Activated naive CD4-positive, alpha-beta T cell treated with anti-CD3 and anti-CD28 coated beads, Interleukin-2, amount 50 U/mL, for 72 hours (primary cell): ENCODE measurements around the gene NXPH3. TPM values are rescaled to one million over a fixed set of nuclear protein-coding genes. Genes with fewer than 3 reads are reported as not detected.
"Not testable (repeated sequence)": the region's sequence is repeated elsewhere in the genome, so short reads cannot be mapped to it uniquely, and the experiment has no call there.

Experiments used
- ATAC-seq, 2 donors: fragments of 150-1000 bp; cut with Tn5 transposase; 2 replicates each; pipeline ENCODE4 v1.10.0; 2021; ENCODE audit warnings: mild to moderate bottlenecking in 2 of 2, moderate library complexity in 2 of 2
- DNase-seq, 2 donors: peaks; one replicate each; pipeline ENCODE4 v3.0.0; 2021 to 2022; ENCODE audit warnings: low spot score in 2 of 2
- H3K27ac Mint-ChIP-seq, 2 donors: one replicate each; pipeline ENCODE4 v1.8.0; 2022; ENCODE audit warnings: mild to moderate bottlenecking in 2 of 2, mixed read lengths in 2 of 2
- H3K36me3 Mint-ChIP-seq, 2 donors: one replicate each; pipeline ENCODE4 v1.8.0; 2022; ENCODE audit warnings: mixed read lengths in 2 of 2
- H3K9me3 Mint-ChIP-seq, 2 donors: one replicate each; pipeline ENCODE4 v1.8.0; 2022; ENCODE audit warnings: mixed read lengths in 2 of 2
- total RNA-seq, 2 donors: library from RNA; stranded (reverse); gene quantifications; one replicate each; pipeline ENCODE4 v1.2.3, GENCODE V29; 2022

Gene NXPH3
- under 1 TPM; 0.14 to 0.23 TPM for total RNA-seq

- H3K9me3 Mint-ChIP-seq, result no peaks in the 10 kb centered on the region
- no peak within 1 kb of the TSS for H3K27ac Mint-ChIP-seq
- H3K36me3 Mint-ChIP-seq, result no peaks in the 10 kb centered on the region
- DNase-seq (peak in 1 of 2 donors; percentile 90), ATAC-seq (peak; percentile 56 to 89)
Observed at GRCh38 chr17:49575679-49576087, at the start of gene NXPH3. Gene NXPH3, plus strand, starts transcription at chr17:49575871. Its CDS starts 349 bp downstream, at chr17:49576220.

- no peaks in the 10 kb centered on the region for H3K36me3 Mint-ChIP-seq
- no peak for DNase-seq
- no peak overlapping the region for H3K27ac Mint-ChIP-seq
- no peak for ATAC-seq
- H3K9me3 Mint-ChIP-seq, result no peaks in the 10 kb centered on the region
Observed at GRCh38 chr17:49527927-49528651, 47.6 kb upstream of the NXPH3 start.

DNA sequence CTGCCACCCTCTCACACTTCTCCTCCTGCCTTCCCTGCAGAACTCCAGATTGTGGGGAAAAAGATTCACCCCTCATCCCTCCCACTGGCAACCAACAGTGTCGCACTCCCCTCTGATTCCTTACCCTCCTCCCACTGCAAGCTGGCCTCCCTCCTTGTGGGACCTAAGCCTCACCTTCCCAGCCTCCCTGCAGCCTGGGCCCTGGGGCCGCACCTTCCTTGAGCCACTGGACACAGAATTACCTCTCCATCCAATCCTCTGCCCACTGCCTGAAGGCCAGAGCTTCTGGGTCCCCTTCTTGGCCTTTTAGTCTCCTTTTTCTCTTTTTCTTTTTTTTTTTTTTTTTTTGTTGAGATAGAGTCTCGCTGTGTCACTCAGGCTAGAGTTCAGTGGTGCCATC lies 46.7 kb upstream of the NXPH3 start:
- no peak for DNase-seq
- H3K36me3 Mint-ChIP-seq, result no peaks in the 10 kb centered on the region
- H3K9me3 Mint-ChIP-seq, result no peaks in the 10 kb centered on the region
- ATAC-seq, result no peak
- H3K27ac Mint-ChIP-seq, result no peak overlapping the region

- DNase-seq, result no peak
- Mint-ChIP-seq H3K9me3 (no peaks in the 10 kb centered on the region), H3K27ac (no peak overlapping the region), H3K36me3 (no peaks in the 10 kb centered on the region)
- no peak for ATAC-seq
Observed at GRCh38 chr17:49530118-49530517, 45.6 kb upstream of the NXPH3 start.

DNA sequence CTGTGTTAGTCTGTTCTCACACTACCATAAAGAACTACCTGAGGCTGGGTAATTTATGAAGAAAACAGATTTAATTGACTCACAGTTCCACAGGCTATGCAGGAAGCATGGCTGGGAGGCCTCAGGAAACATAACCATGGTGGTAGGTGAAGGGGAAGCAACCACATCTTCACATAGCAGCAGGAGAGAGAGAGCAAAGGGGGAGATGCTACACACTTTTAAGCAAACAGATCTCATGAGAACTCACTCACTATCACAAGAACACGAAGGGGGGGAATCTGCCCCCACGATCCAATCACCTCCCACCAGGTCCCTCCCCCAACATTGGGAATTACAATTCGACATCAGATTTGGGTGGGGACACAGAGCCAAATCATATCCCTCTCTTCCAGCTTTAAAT lies 31.8 kb upstream of the NXPH3 start:
- no peak for DNase-seq
- H3K9me3 Mint-ChIP-seq, result peaks cover 0 to 12% of the 10 kb centered on the region in 2 donors
- H3K27ac Mint-ChIP-seq, result peak overlapping the region in 1 of 2 donors; percentile 40
- peaks cover 5 to 12% of the 10 kb centered on the region in 2 donors for H3K36me3 Mint-ChIP-seq
- no peak for ATAC-seq

GRCh38 chr17:49545007-49545660 lies 30.5 kb upstream of the NXPH3 start:
- peaks cover 5 to 12% of the 10 kb centered on the region in 2 donors for H3K36me3 Mint-ChIP-seq
- H3K9me3 Mint-ChIP-seq, result peaks cover 0 to 12% of the 10 kb centered on the region in 2 donors
- DNase-seq, result no peak
- no peak overlapping the region for H3K27ac Mint-ChIP-seq
- no peak for ATAC-seq

DNA sequence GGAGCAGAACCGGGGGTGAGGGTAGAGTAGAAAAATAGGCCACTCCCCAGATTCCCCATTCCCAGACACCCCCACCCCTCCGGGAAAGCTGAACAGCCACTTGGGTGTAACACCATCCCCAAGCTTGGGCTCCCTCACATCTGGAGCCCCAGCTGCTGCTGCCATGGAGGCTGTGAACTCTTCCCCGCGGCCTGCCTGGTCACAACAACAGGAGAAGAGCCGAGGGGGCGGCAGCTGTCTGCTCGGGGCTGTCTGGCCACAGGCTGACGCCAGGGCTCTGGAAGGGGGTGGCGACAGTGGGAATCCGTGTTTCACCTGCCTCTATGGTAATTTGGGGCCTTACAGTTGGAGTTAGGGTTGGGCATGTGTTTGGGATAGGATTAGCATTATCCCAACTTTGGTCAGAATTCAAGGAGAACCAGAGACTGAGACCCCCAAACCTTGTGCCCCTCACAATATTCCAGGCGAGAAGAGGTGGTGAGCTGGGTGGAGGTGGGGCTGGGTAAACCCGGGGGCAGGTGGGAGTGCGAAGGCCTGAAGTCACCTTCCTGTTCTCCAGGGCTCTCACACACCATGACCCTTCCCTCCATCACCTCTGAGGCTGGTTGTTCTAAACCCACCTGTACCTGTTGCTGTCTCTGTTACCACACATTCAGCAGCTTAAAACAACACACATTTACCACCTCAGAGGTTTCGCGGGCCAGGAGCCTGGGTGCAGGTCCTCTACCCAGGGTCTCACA lies 29.7 kb upstream of the NXPH3 start:
- DNase-seq, result no peak
- peaks cover 0 to 12% of the 10 kb centered on the region in 2 donors for H3K9me3 Mint-ChIP-seq
- H3K27ac Mint-ChIP-seq, result no peak overlapping the region
- ATAC-seq, result no peak
- H3K36me3 Mint-ChIP-seq, result peaks cover 5 to 12% of the 10 kb centered on the region in 2 donors

- ATAC-seq (no peak), DNase-seq (no peak)
- Mint-ChIP-seq H3K27ac (peak overlapping the region in 1 of 2 donors; percentile 50), H3K9me3 (peaks cover 0 to 12% of the 10 kb centered on the region in 2 donors), H3K36me3 (peaks cover 5 to 12% of the 10 kb centered on the region in 2 donors)
Observed at GRCh38 chr17:49546546-49547535, 28.8 kb upstream of the NXPH3 start.

GRCh38 chr17:49547566-49547965 lies 28.1 kb upstream of the NXPH3 start:
- no peak for DNase-seq
- Mint-ChIP-seq H3K9me3 (peaks cover 0 to 12% of the 10 kb centered on the region in 2 donors), H3K27ac (no peak overlapping the region), H3K36me3 (peaks cover 5 to 12% of the 10 kb centered on the region in 2 donors)
- no peak for ATAC-seq

DNA sequence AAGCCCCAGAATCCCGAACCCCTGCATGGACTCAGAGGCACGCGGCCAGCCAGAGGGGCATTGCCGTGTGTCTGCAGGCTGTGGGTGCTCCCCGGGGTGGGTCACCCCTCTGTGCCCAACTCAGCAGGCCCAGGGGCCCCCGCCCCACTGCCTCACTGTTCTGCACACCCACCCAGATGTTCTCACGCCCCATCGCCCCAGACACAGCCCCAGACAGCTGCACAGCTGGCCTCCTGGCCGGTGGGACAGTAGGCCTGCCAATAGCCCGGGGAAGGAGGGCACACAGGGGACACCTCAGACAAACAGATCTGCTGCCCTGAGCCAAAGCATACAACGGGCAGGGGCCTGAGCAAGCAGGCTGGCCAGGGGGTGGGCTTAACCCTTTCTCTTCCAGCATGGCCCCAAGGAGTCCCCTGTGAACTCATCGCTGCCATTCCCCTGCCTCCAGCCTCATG lies 27.6 kb upstream of the NXPH3 start:
- ATAC-seq, result no peak
- peaks cover 0 to 12% of the 10 kb centered on the region in 2 donors for H3K9me3 Mint-ChIP-seq

GRCh38 chr17:49548506-49549310 lies 27.0 kb upstream of the NXPH3 start:
- H3K27ac Mint-ChIP-seq, result peak overlapping the region; percentile 4 to 31
- peaks cover 0 to 6% of the 10 kb centered on the region in 2 donors for H3K36me3 Mint-ChIP-seq
- peaks cover 0 to 6% of the 10 kb centered on the region in 2 donors for H3K9me3 Mint-ChIP-seq
- ATAC-seq (no peak), DNase-seq (no peak)

More for the DNA sequence above, 27.6 kb upstream of the NXPH3 start:
- Mint-ChIP-seq H3K27ac (no peak overlapping the region), H3K36me3 (peaks cover 5 to 12% of the 10 kb centered on the region in 2 donors)
- DNase-seq, result no peak

- DNase-seq (no peak), ATAC-seq (no peak)
- Mint-ChIP-seq H3K9me3 (peaks cover 0 to under 1% of the 10 kb centered on the region in 2 donors), H3K36me3 (peaks cover 0 to under 1% of the 10 kb centered on the region in 2 donors), H3K27ac (peak overlapping the region in 1 of 2 donors; percentile 4)
Observed at GRCh38 chr17:49549311-49549605, 26.4 kb upstream of the NXPH3 start.

- H3K27ac Mint-ChIP-seq, result peak overlapping the region in 1 of 2 donors; percentile 4
- no peaks in the 10 kb centered on the region for H3K9me3 Mint-ChIP-seq
- DNase-seq, result no peak
- no peak for ATAC-seq
- no peaks in the 10 kb centered on the region for H3K36me3 Mint-ChIP-seq
Observed at GRCh38 chr17:49549691-49550678, 25.7 kb upstream of the NXPH3 start.

DNA sequence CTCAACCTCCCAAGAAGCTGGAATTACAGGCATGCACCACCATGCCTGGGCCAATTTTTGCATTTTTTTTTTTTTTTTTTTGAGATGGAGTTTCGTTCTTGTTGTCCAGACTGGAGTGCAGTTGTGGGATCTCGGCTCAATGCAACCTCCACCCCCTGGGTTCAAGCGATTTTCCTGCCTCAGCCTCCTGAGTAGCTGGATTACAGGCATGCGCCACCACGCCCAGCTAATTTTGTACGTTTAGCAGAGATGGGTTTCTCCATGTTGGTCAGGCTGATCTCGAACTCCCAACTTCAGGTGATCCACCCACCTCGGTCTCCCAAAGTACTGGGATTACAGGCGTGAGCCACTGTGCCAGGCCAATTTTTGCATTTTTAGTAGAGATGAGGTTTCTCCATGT lies 24.9 kb upstream of the NXPH3 start:
- ATAC-seq, DNase-seq, H3K27ac Mint-ChIP-seq, H3K9me3 Mint-ChIP-seq, H3K36me3 Mint-ChIP-seq: not testable (repeated sequence)
